ENCODE measurements around the gene FAM222A.

FAM222A gene

GRCh38 chr12:109695416-109695815 is 18.2 kb upstream of the FAM222A start:
- TF ChIP-seq CTCF (conservative IDR thresholded peaks at IDR 0.05), result no peak
- peak overlapping the region; percentile 94 for H3K27ac ChIP-seq

- no peak for TF ChIP-seq CTCF (conservative IDR thresholded peaks at IDR 0.05)
- peak overlapping the region; percentile 94 for H3K27ac ChIP-seq
These were observed 17.6 kb upstream of the FAM222A start for GRCh38 chr12:109695961-109696461.

GRCh38 chr12:109696485-109697269 is 16.9 kb upstream of the FAM222A start:
- TF ChIP-seq CTCF (conservative IDR thresholded peaks at IDR 0.05), result no peak
- peak overlapping the region; percentile 94 for H3K27ac ChIP-seq

GRCh38 chr12:109697270-109697553 is 16.4 kb upstream of the FAM222A start:
- peak overlapping the region; percentile 94 for H3K27ac ChIP-seq
- TF ChIP-seq CTCF (conservative IDR thresholded peaks at IDR 0.05), result no peak

GRCh38 chr12:109697877-109698468 is 15.7 kb upstream of the FAM222A start:
- no peak for TF ChIP-seq CTCF (conservative IDR thresholded peaks at IDR 0.05)
- H3K27ac ChIP-seq, result peak overlapping the region; percentile 94

GRCh38 chr12:109698820-109699219 is 14.8 kb upstream of the FAM222A start:
- H3K27ac ChIP-seq, result no peak overlapping the region; the same call in 1 of the 2 replicates
- TF ChIP-seq CTCF (conservative IDR thresholded peaks at IDR 0.05), result no peak

- TF ChIP-seq CTCF (conservative IDR thresholded peaks at IDR 0.05), result no peak
- no peak overlapping the region for H3K27ac ChIP-seq
These were observed 12.6 kb upstream of the FAM222A start for GRCh38 chr12:109701064-109701463.
